Measurements from ENCODE around the gene CEP41.

Gene CEP41

GRCh38 chr7:130430841-130431666 is 9.8 kb downstream of the CEP41 start:
- Histone ChIP-seq H3K27ac (ENCODE audit: low read length) (no peak overlapping the region), H3K9ac (ENCODE audit: low read length) (no peak overlapping the region), H3K4me3 (ENCODE audit: low read length) (no peak overlapping the region)

GRCh38 chr7:130430115-130430514 is 10.7 kb downstream of the CEP41 start:
- H3K9me3 ChIP-seq (ENCODE audit: control insufficient read depth, low read depth, low read length) = no peaks in the 10 kb centered on the region
- H3K4me3 ChIP-seq (ENCODE audit: low read length) = no peak overlapping the region
- H3K27ac ChIP-seq (ENCODE audit: low read length) = no peak overlapping the region
- H3K4me1 ChIP-seq (ENCODE audit: control insufficient read depth, low read depth, low read length) = peaks cover 6% of the 10 kb centered on the region
- no peaks in the 10 kb centered on the region for H3K36me3 ChIP-seq (ENCODE audit: control insufficient read depth, low read depth, low read length)
- no peak overlapping the region for H3K9ac ChIP-seq (ENCODE audit: low read length)
- no peaks in the 10 kb centered on the region for H3K27me3 ChIP-seq (ENCODE audit: control insufficient read depth, insufficient read depth, low read length)

More at GRCh38 chr7:130430841-130431666, 9.8 kb downstream of the CEP41 start:
- H3K36me3 ChIP-seq (ENCODE audit: control insufficient read depth, low read depth, low read length) = no peaks in the 10 kb centered on the region
- H3K4me1 ChIP-seq (ENCODE audit: control insufficient read depth, low read depth, low read length) = peaks cover 6% of the 10 kb centered on the region
- H3K9me3 ChIP-seq (ENCODE audit: control insufficient read depth, low read depth, low read length) = no peaks in the 10 kb centered on the region
- no peaks in the 10 kb centered on the region for H3K27me3 ChIP-seq (ENCODE audit: control insufficient read depth, insufficient read depth, low read length)

- Histone ChIP-seq H3K4me3 (ENCODE audit: low read length) (no peak overlapping the region), H3K9me3 (ENCODE audit: control insufficient read depth, low read depth, low read length) (no peaks in the 10 kb centered on the region), H3K36me3 (ENCODE audit: control insufficient read depth, low read depth, low read length) (no peaks in the 10 kb centered on the region), H3K4me1 (ENCODE audit: control insufficient read depth, low read depth, low read length) (peaks cover 6% of the 10 kb centered on the region), H3K27me3 (ENCODE audit: control insufficient read depth, insufficient read depth, low read length) (no peaks in the 10 kb centered on the region), H3K9ac (ENCODE audit: low read length) (no peak overlapping the region), H3K27ac (ENCODE audit: low read length) (no peak overlapping the region)
Measured at GRCh38 chr7:130429019-130429418, 11.8 kb downstream of the CEP41 start.

- H3K4me3 ChIP-seq (ENCODE audit: low read length) = no peak overlapping the region
- H3K9ac ChIP-seq (ENCODE audit: low read length) = no peak overlapping the region
- H3K27me3 ChIP-seq (ENCODE audit: control insufficient read depth, insufficient read depth, low read length) = no peaks in the 10 kb centered on the region
- H3K27ac ChIP-seq (ENCODE audit: low read length) = no peak overlapping the region
- no peaks in the 10 kb centered on the region for H3K36me3 ChIP-seq (ENCODE audit: control insufficient read depth, low read depth, low read length)
- H3K4me1 ChIP-seq (ENCODE audit: control insufficient read depth, low read depth, low read length) = peaks cover 13% of the 10 kb centered on the region
- H3K9me3 ChIP-seq (ENCODE audit: control insufficient read depth, low read depth, low read length) = no peaks in the 10 kb centered on the region
Measured at GRCh38 chr7:130426564-130426963, 14.3 kb downstream of the CEP41 start.

GRCh38 chr7:130425796-130426195 is 15.0 kb downstream of the CEP41 start:
- no peaks in the 10 kb centered on the region for H3K36me3 ChIP-seq (ENCODE audit: control insufficient read depth, low read depth, low read length)
- no peak overlapping the region for H3K27ac ChIP-seq (ENCODE audit: low read length)
- H3K27me3 ChIP-seq (ENCODE audit: control insufficient read depth, insufficient read depth, low read length) = no peaks in the 10 kb centered on the region

GRCh38 chr7:130423501-130424037 is 17.2 kb downstream of the CEP41 start:
- H3K36me3 ChIP-seq (ENCODE audit: control insufficient read depth, low read depth, low read length) = no peaks in the 10 kb centered on the region

More at GRCh38 chr7:130425796-130426195, 15.0 kb downstream of the CEP41 start:
- no peaks in the 10 kb centered on the region for H3K9me3 ChIP-seq (ENCODE audit: control insufficient read depth, low read depth, low read length)
- H3K9ac ChIP-seq (ENCODE audit: low read length) = no peak overlapping the region
- peaks cover 18% of the 10 kb centered on the region for H3K4me1 ChIP-seq (ENCODE audit: control insufficient read depth, low read depth, low read length)
- H3K4me3 ChIP-seq (ENCODE audit: low read length) = no peak overlapping the region

GRCh38 chr7:130421684-130422083 is 19.1 kb downstream of the CEP41 start:
- Histone ChIP-seq H3K4me3 (ENCODE audit: low read length) (no peak overlapping the region), H3K27ac (ENCODE audit: low read length) (no peak overlapping the region), H3K9me3 (ENCODE audit: control insufficient read depth, low read depth, low read length) (no peaks in the 10 kb centered on the region), H3K36me3 (ENCODE audit: control insufficient read depth, low read depth, low read length) (no peaks in the 10 kb centered on the region), H3K4me1 (ENCODE audit: control insufficient read depth, low read depth, low read length) (peaks cover 18% of the 10 kb centered on the region), H3K27me3 (ENCODE audit: control insufficient read depth, insufficient read depth, low read length) (no peaks in the 10 kb centered on the region), H3K9ac (ENCODE audit: low read length) (no peak overlapping the region)

More at GRCh38 chr7:130423501-130424037, 17.2 kb downstream of the CEP41 start:
- peaks cover 18% of the 10 kb centered on the region for H3K4me1 ChIP-seq (ENCODE audit: control insufficient read depth, low read depth, low read length)
- no peak overlapping the region for H3K27ac ChIP-seq (ENCODE audit: low read length)
- no peaks in the 10 kb centered on the region for H3K27me3 ChIP-seq (ENCODE audit: control insufficient read depth, insufficient read depth, low read length)
- H3K9me3 ChIP-seq (ENCODE audit: control insufficient read depth, low read depth, low read length) = no peaks in the 10 kb centered on the region
- no peak overlapping the region for H3K9ac ChIP-seq (ENCODE audit: low read length)
- H3K4me3 ChIP-seq (ENCODE audit: low read length) = no peak overlapping the region

- Histone ChIP-seq H3K4me1 (ENCODE audit: control insufficient read depth, low read depth, low read length) (peaks cover 18% of the 10 kb centered on the region), H3K36me3 (ENCODE audit: control insufficient read depth, low read depth, low read length) (no peaks in the 10 kb centered on the region), H3K4me3 (ENCODE audit: low read length) (no peak overlapping the region), H3K27ac (ENCODE audit: low read length) (no peak overlapping the region), H3K27me3 (ENCODE audit: control insufficient read depth, insufficient read depth, low read length) (no peaks in the 10 kb centered on the region), H3K9ac (ENCODE audit: low read length) (no peak overlapping the region), H3K9me3 (ENCODE audit: control insufficient read depth, low read depth, low read length) (no peaks in the 10 kb centered on the region)
Measured at GRCh38 chr7:130420943-130421578, 19.8 kb downstream of the CEP41 start.

- no peak overlapping the region for H3K9ac ChIP-seq (ENCODE audit: low read length)
- H3K36me3 ChIP-seq (ENCODE audit: control insufficient read depth, low read depth, low read length) = no peaks in the 10 kb centered on the region
- H3K27ac ChIP-seq (ENCODE audit: low read length) = no peak overlapping the region
- H3K9me3 ChIP-seq (ENCODE audit: control insufficient read depth, low read depth, low read length) = no peaks in the 10 kb centered on the region
- peaks cover 18% of the 10 kb centered on the region for H3K4me1 ChIP-seq (ENCODE audit: control insufficient read depth, low read depth, low read length)
- H3K27me3 ChIP-seq (ENCODE audit: control insufficient read depth, insufficient read depth, low read length) = no peaks in the 10 kb centered on the region
- no peak overlapping the region for H3K4me3 ChIP-seq (ENCODE audit: low read length)
Measured at GRCh38 chr7:130419658-130420057, 21.2 kb downstream of the CEP41 start.

- Histone ChIP-seq H3K4me1 (ENCODE audit: control insufficient read depth, low read depth, low read length) (peaks cover 18% of the 10 kb centered on the region), H3K4me3 (ENCODE audit: low read length) (no peak overlapping the region), H3K27ac (ENCODE audit: low read length) (no peak overlapping the region)
Measured at GRCh38 chr7:130418306-130418705, 22.5 kb downstream of the CEP41 start.

GRCh38 chr7:130417213-130417612 is 23.6 kb downstream of the CEP41 start:
- no peak overlapping the region for H3K9ac ChIP-seq (ENCODE audit: low read length)
- H3K9me3 ChIP-seq (ENCODE audit: control insufficient read depth, low read depth, low read length) = no peaks in the 10 kb centered on the region
- no peaks in the 10 kb centered on the region for H3K36me3 ChIP-seq (ENCODE audit: control insufficient read depth, low read depth, low read length)
- H3K27ac ChIP-seq (ENCODE audit: low read length) = no peak overlapping the region
- peaks cover 18% of the 10 kb centered on the region for H3K4me1 ChIP-seq (ENCODE audit: control insufficient read depth, low read depth, low read length)
- no peaks in the 10 kb centered on the region for H3K27me3 ChIP-seq (ENCODE audit: control insufficient read depth, insufficient read depth, low read length)
- no peak overlapping the region for H3K4me3 ChIP-seq (ENCODE audit: low read length)

More at GRCh38 chr7:130418306-130418705, 22.5 kb downstream of the CEP41 start:
- H3K27me3 ChIP-seq (ENCODE audit: control insufficient read depth, insufficient read depth, low read length) = no peaks in the 10 kb centered on the region
- no peaks in the 10 kb centered on the region for H3K9me3 ChIP-seq (ENCODE audit: control insufficient read depth, low read depth, low read length)
- H3K9ac ChIP-seq (ENCODE audit: low read length) = no peak overlapping the region
- H3K36me3 ChIP-seq (ENCODE audit: control insufficient read depth, low read depth, low read length) = no peaks in the 10 kb centered on the region
